Osteocyte (in vitro differentiated cells): ENCODE measurements around the gene C17orf113. TPM values are rescaled to one million over a fixed set of nuclear protein-coding genes. Genes with fewer than 3 reads are reported as not detected.

Experiments used
- DNase-seq: peaks from one replicate; pipeline ENCODE4 v3.0.0; 2021; ENCODE audit warnings: mixed read lengths; ENCODE audit not compliant: unreplicated experiment; ENCODE audit errors: extremely low spot score
- H3K27ac Mint-ChIP-seq: one replicate; pipeline ENCODE4 v1.8.0; 2021; ENCODE audit warnings: mild to moderate bottlenecking, mixed read lengths; ENCODE audit not compliant: unreplicated experiment
- H3K27me3 Mint-ChIP-seq: one replicate; pipeline ENCODE4 v1.8.0; 2021; ENCODE audit warnings: mixed read lengths; ENCODE audit not compliant: unreplicated experiment
- H3K36me3 Mint-ChIP-seq: one replicate; pipeline ENCODE4 v1.8.0; 2021; ENCODE audit warnings: mixed read lengths; ENCODE audit not compliant: unreplicated experiment
- H3K4me1 Mint-ChIP-seq: one replicate; pipeline ENCODE4 v1.8.0; 2021; ENCODE audit warnings: mixed read lengths; ENCODE audit not compliant: unreplicated experiment
- H3K4me3 Mint-ChIP-seq: one replicate; pipeline ENCODE4 v1.8.0; 2021; ENCODE audit warnings: mild to moderate bottlenecking, moderate library complexity, mixed read lengths; ENCODE audit not compliant: unreplicated experiment
- H3K9me3 Mint-ChIP-seq: one replicate; pipeline ENCODE4 v1.8.0; 2021; ENCODE audit warnings: mixed read lengths; ENCODE audit not compliant: unreplicated experiment
- CTCF ChIP-seq: fragments of 200-600 bp; sonication (generic); IDR thresholded peaks from 2 replicates; pipeline ENCODE4 v1.5.0; 2021; ENCODE audit warnings: antibody characterized with exemption, mild to moderate bottlenecking, moderate library complexity
- total RNA-seq: library from RNA; stranded (reverse); gene quantifications from 2 replicates; pipeline ENCODE4 v1.2.1, GENCODE V29; 2021

C17orf113 gene
- total RNA-seq, 1 donor from 2014 or later = 1.3 TPM

GRCh38 chr17:42094375-42095069 lies 44.1 kb upstream of the C17orf113 start:
- no peak for DNase-seq
- peaks cover 17% of the 10 kb centered on the region for H3K27me3 Mint-ChIP-seq
- no peaks in the 10 kb centered on the region for H3K9me3 Mint-ChIP-seq
- no peaks in the 10 kb centered on the region for H3K36me3 Mint-ChIP-seq
- H3K27ac Mint-ChIP-seq = no peak overlapping the region
- H3K4me1 Mint-ChIP-seq = peaks cover 10% of the 10 kb centered on the region
- H3K4me3 Mint-ChIP-seq = no peak overlapping the region
- TF ChIP-seq CTCF = no peak

DNA sequence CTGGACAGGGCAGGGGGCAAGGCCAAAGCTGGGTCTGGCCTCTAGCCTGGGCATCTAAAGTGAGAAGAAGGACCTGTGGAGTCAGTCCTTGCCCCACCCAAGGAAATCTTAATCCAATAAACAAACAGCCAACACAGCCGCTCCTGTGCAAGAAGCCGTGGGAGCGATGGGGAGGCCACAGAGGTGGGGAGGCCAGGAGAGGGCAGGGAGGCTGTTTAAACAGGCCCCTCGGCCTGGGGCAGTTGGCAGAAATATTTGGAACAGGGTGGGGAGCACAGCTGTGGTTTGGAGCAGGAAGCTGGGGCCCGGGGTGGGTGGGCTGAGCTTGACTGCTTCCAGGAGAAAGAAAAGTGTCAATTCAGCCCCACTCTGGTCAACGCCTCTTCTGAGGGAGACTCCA lies 42.5 kb upstream of the C17orf113 start:
- TF ChIP-seq CTCF = no peak
- H3K4me1 Mint-ChIP-seq = peaks cover 8% of the 10 kb centered on the region
- no peaks in the 10 kb centered on the region for H3K36me3 Mint-ChIP-seq
- no peak for DNase-seq
- H3K27ac Mint-ChIP-seq = no peak overlapping the region
- no peaks in the 10 kb centered on the region for H3K9me3 Mint-ChIP-seq
- H3K27me3 Mint-ChIP-seq = peaks cover 25% of the 10 kb centered on the region
- no peak overlapping the region for H3K4me3 Mint-ChIP-seq

DNA sequence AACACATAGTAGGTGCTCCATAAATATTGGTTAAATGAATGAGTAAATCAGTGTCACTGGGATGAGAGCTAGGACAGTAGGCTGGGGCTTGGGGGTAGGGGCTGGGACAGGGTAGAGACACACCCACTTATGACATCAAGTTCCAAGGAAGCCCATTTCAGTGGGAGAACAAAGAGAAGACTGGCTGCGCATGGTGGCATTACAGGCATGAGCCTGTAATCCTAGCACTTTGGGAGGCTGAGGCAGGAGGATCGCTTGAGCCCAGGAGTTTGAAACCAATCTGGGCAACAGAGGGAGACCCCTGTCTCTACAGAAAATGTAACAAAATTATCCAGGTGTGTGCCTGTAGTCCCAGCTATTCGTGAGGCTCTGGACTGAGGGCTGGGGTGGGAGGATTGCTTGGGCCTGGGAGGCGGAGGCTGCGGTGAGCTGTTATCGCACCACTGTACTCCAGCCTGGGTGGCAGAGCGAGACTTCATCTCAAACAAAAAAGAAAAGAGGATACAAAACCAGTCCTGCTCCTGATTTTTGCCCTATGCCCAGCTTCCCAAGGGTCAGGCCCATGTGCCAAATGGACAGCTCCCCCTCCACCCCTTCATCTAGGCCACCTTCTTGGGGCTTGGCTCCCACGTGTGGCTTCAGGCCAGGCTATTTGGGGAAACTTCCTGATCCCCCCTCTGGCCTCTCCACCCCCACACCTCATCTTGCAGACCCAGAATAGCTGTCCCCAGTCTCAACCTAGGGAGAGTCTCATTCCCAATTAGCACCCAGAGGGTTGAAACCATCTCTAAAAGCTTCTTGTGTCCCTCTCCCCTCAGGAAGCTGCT lies 40.8 kb upstream of the C17orf113 start:
- Mint-ChIP-seq H3K36me3 (no peaks in the 10 kb centered on the region), H3K27ac (no peak overlapping the region), H3K4me1 (peaks cover 8% of the 10 kb centered on the region), H3K9me3 (no peaks in the 10 kb centered on the region), H3K27me3 (peaks cover 16% of the 10 kb centered on the region), H3K4me3 (no peak overlapping the region)
- no peak for DNase-seq
- no peak for TF ChIP-seq CTCF

- TF ChIP-seq CTCF = no peak
- DNase-seq = no peak
- no peaks in the 10 kb centered on the region for H3K36me3 Mint-ChIP-seq
- H3K27me3 Mint-ChIP-seq = peaks cover 16% of the 10 kb centered on the region
- no peak overlapping the region for H3K4me3 Mint-ChIP-seq
- H3K27ac Mint-ChIP-seq = no peak overlapping the region
- peaks cover 8% of the 10 kb centered on the region for H3K4me1 Mint-ChIP-seq
- H3K9me3 Mint-ChIP-seq = no peaks in the 10 kb centered on the region
These were observed 38.3 kb upstream of the C17orf113 start for GRCh38 chr17:42088736-42089135.
